Mesenchymal stem cell (in vitro differentiated cells and primary cell): Measurements from ENCODE around the gene CELF2.

Experiments
- DNase-seq: peaks from one replicate; pipeline ENCODE4 v3.0.0-alpha.2; 2013
- H2AFZ ChIP-seq: one replicate; pipeline ENCODE4 v1.6.1; 2013; ENCODE audit warnings: low read depth, mild to moderate bottlenecking, control low read depth, inconsistent platforms, low read length, moderate library complexity
- H2AK5ac ChIP-seq: 2 replicates; pipeline ENCODE4 v1.6.1; 2013; ENCODE audit warnings: low read length, moderate library complexity, mild to moderate bottlenecking, inconsistent platforms; ENCODE audit not compliant: severe bottlenecking
- H2BK120ac ChIP-seq: one replicate; pipeline ENCODE4 v1.6.1; 2013; ENCODE audit warnings: low read depth, mild to moderate bottlenecking, inconsistent platforms, low read length, moderate library complexity
- H2BK12ac ChIP-seq, 2 experiments: one replicate each; pipeline ENCODE4 v1.6.1; 2013; ENCODE audit warnings: inconsistent platforms in 2 of 2, low read length in 2 of 2, mild to moderate bottlenecking in 2 of 2, moderate library complexity in 2 of 2, control low read depth in 1 of 2
- H2BK15ac ChIP-seq: one replicate; pipeline ENCODE4 v1.6.1; 2013; ENCODE audit warnings: mild to moderate bottlenecking, low read depth, inconsistent platforms; ENCODE audit not compliant: poor library complexity, severe bottlenecking
- H2BK5ac ChIP-seq: 2 replicates; pipeline ENCODE4 v1.6.1; 2013; ENCODE audit warnings: low read depth, mild to moderate bottlenecking, low read length, control low read depth, inconsistent platforms; ENCODE audit not compliant: poor library complexity, severe bottlenecking
- H3K14ac ChIP-seq, 2 experiments: one replicate each; pipeline ENCODE4 v1.6.1; 2013; ENCODE audit warnings: inconsistent platforms in 2 of 2, low read length in 2 of 2, control low read depth in 1 of 2, mild to moderate bottlenecking in 1 of 2, moderate library complexity in 1 of 2
- H3K18ac ChIP-seq, 2 experiments: one replicate each; pipeline ENCODE4 v1.6.1; 2013; ENCODE audit warnings: inconsistent platforms in 2 of 2, low read length in 2 of 2, control low read depth in 1 of 2, low read depth in 1 of 2, mild to moderate bottlenecking in 1 of 2
- H3K23ac ChIP-seq, 2 experiments: one replicate each; pipeline ENCODE4 v1.6.1; 2013; ENCODE audit warnings: inconsistent platforms in 2 of 2, low read length in 2 of 2, mild to moderate bottlenecking in 2 of 2, moderate library complexity in 2 of 2, control low read depth in 1 of 2
- H3K27ac ChIP-seq: 2 replicates; pipeline ENCODE4 v1.5.1; 2013; ENCODE audit warnings: mild to moderate bottlenecking, moderate library complexity, low read length, control low read depth, inconsistent platforms; ENCODE audit not compliant: poor library complexity, severe bottlenecking
- H3K27me3 ChIP-seq, 2 experiments: 2 replicates each; pipeline versions ENCODE4 v1.6.1 to v1.7.0; 2013; ENCODE audit warnings: low read length in 2 of 2, mild to moderate bottlenecking in 2 of 2, moderate library complexity in 2 of 2, control low read depth in 1 of 2, inconsistent platforms in 1 of 2; ENCODE audit not compliant: control insufficient read depth in 1 of 2, insufficient read depth in 1 of 2
- H3K36me3 ChIP-seq, 2 experiments: 2 replicates each; pipeline versions ENCODE4 v1.6.1 to v1.7.0; 2013; ENCODE audit warnings: low read length in 2 of 2, control low read depth in 1 of 2, inconsistent platforms in 1 of 2, low read depth in 1 of 2, mild to moderate bottlenecking in 1 of 2; ENCODE audit not compliant: insufficient read depth in 2 of 2, control insufficient read depth in 1 of 2
- H3K4ac ChIP-seq, 2 experiments: one replicate each; pipeline ENCODE4 v1.6.1; 2013; ENCODE audit warnings: inconsistent platforms in 2 of 2, low read length in 2 of 2, mild to moderate bottlenecking in 2 of 2, moderate library complexity in 2 of 2, control low read depth in 1 of 2, low read depth in 1 of 2
- H3K4me1 ChIP-seq: 2 replicates; pipeline ENCODE4 v1.6.1; 2013; ENCODE audit warnings: low read depth, low read length, control low read depth; ENCODE audit not compliant: control insufficient read depth, insufficient read depth
- H3K4me2 ChIP-seq: 2 replicates; pipeline ENCODE4 v1.6.1; 2013; ENCODE audit warnings: low read length, mild to moderate bottlenecking, inconsistent platforms; ENCODE audit not compliant: poor library complexity, severe bottlenecking
- H3K4me3 ChIP-seq, 2 experiments: 2 replicates each; pipeline versions ENCODE4 v1.5.1 to v1.7.0; 2013; ENCODE audit warnings: low read length in 2 of 2, mild to moderate bottlenecking in 2 of 2, control low read depth in 1 of 2, low read depth in 1 of 2; ENCODE audit not compliant: insufficient read depth in 1 of 2
- H3K79me1 ChIP-seq: replicated peaks from 2 replicates; pipeline ENCODE4 v1.6.1; 2013; ENCODE audit warnings: mild to moderate bottlenecking, control low read depth, low read length, inconsistent platforms; ENCODE audit not compliant: poor library complexity, severe bottlenecking
- H3K9ac ChIP-seq: 2 replicates; pipeline ENCODE4 v1.7.0; 2013; ENCODE audit warnings: mild to moderate bottlenecking, low read length, moderate library complexity
- H3K9me3 ChIP-seq: 2 replicates; pipeline ENCODE4 v1.7.0; 2013; ENCODE audit warnings: mild to moderate bottlenecking, low read length; ENCODE audit not compliant: control insufficient read depth
- H4K8ac ChIP-seq: one replicate; pipeline ENCODE4 v1.6.1; 2013; ENCODE audit warnings: inconsistent platforms, mild to moderate bottlenecking, low read length, moderate library complexity
- H4K91ac ChIP-seq: one replicate; pipeline ENCODE4 v1.6.1; 2013; ENCODE audit warnings: mild to moderate bottlenecking, low read length, inconsistent platforms
- WGBS: methylation state at CpG from one replicate; pipeline ENCODE4 v1.1.7; 2013; ENCODE audit warnings: mixed read lengths; 5-methylcytosine and 5-hydroxymethylcytosine counted together

CELF2 gene

GRCh38 chr10:11246752-11247467, 229.2 kb downstream of the CELF2 start:
- H2AK5ac ChIP-seq: no peak overlapping the region
- no peaks in the 10 kb centered on the region for H3K27me3 ChIP-seq
- no peak overlapping the region for H4K91ac ChIP-seq
- no peak overlapping the region for H3K4me2 ChIP-seq
- no peak overlapping the region for H2BK12ac ChIP-seq
- no peak overlapping the region for H3K23ac ChIP-seq
- peaks cover 10% of the 10 kb centered on the region for H3K4me1 ChIP-seq
- WGBS: 94% methylated on average over 24 of the region's 24 CpGs
- H4K8ac ChIP-seq: no peak overlapping the region
- H3K9ac ChIP-seq: no peak overlapping the region
- no peak overlapping the region for H3K4me3 ChIP-seq
- H3K36me3 ChIP-seq: peaks cover 11 to 27% of the 10 kb centered on the region in 2 experiments
- H2AFZ ChIP-seq: no peak overlapping the region
- H3K14ac ChIP-seq: no peak overlapping the region
- H3K9me3 ChIP-seq: no peaks in the 10 kb centered on the region
- no peak overlapping the region for H3K4ac ChIP-seq
- H2BK120ac ChIP-seq: no peak overlapping the region
- no peak overlapping the region for H2BK15ac ChIP-seq
- DNase-seq: no peak
- no peak overlapping the region for H3K18ac ChIP-seq
- no peak overlapping the region for H3K27ac ChIP-seq
- peaks cover 10% of the 10 kb centered on the region for H3K79me1 ChIP-seq
- H2BK5ac ChIP-seq: no peak overlapping the region

- H3K9me3 ChIP-seq: no peaks in the 10 kb centered on the region
- peaks cover 15 to 40% of the 10 kb centered on the region in 2 experiments for H3K36me3 ChIP-seq
- no peak overlapping the region for H3K18ac ChIP-seq
- DNase-seq: no peak
- peaks cover 7% of the 10 kb centered on the region for H3K79me1 ChIP-seq
- no peak overlapping the region for H3K27ac ChIP-seq
- H2BK15ac ChIP-seq: no peak overlapping the region
- H3K4ac ChIP-seq: no peak overlapping the region
- no peak overlapping the region for H2AK5ac ChIP-seq
- H3K23ac ChIP-seq: no peak overlapping the region
- WGBS: 57% methylated on average over 10 of the region's 10 CpGs
- H2BK120ac ChIP-seq: no peak overlapping the region
- no peak overlapping the region for H2BK5ac ChIP-seq
- no peak overlapping the region for H3K4me2 ChIP-seq
- H2BK12ac ChIP-seq: no peak overlapping the region
- no peak overlapping the region for H3K9ac ChIP-seq
- H4K91ac ChIP-seq: no peak overlapping the region
- no peak overlapping the region for H2AFZ ChIP-seq
- H3K4me3 ChIP-seq: no peak overlapping the region
- H4K8ac ChIP-seq: no peak overlapping the region
- H3K4me1 ChIP-seq: peaks cover 2% of the 10 kb centered on the region
- H3K14ac ChIP-seq: no peak overlapping the region
- no peaks in the 10 kb centered on the region for H3K27me3 ChIP-seq
Measured at GRCh38 chr10:11249152-11249807, 231.6 kb downstream of the CELF2 start.

- no peak overlapping the region for H2BK12ac ChIP-seq
- H2BK15ac ChIP-seq: no peak overlapping the region
- H3K14ac ChIP-seq: no peak overlapping the region
- H3K27me3 ChIP-seq: no peaks in the 10 kb centered on the region
- no peak overlapping the region for H3K27ac ChIP-seq
- no peak overlapping the region for H3K4me2 ChIP-seq
- H2AFZ ChIP-seq: no peak overlapping the region
- peaks cover 16 to 37% of the 10 kb centered on the region in 2 experiments for H3K36me3 ChIP-seq
- H4K91ac ChIP-seq: no peak overlapping the region
- no peak overlapping the region for H2BK5ac ChIP-seq
- H3K9ac ChIP-seq: no peak overlapping the region
- peaks cover 7% of the 10 kb centered on the region for H3K79me1 ChIP-seq
- H4K8ac ChIP-seq: no peak overlapping the region
- no peak overlapping the region for H3K4me3 ChIP-seq
- no peak overlapping the region for H3K4ac ChIP-seq
- no peaks in the 10 kb centered on the region for H3K9me3 ChIP-seq
- no peak overlapping the region for H3K18ac ChIP-seq
- no CpG with 5 or more reads among the region's 2 CpGs for WGBS
- H3K4me1 ChIP-seq: peaks cover 2% of the 10 kb centered on the region
- no peak overlapping the region for H2BK120ac ChIP-seq
- no peak overlapping the region for H2AK5ac ChIP-seq
- H3K23ac ChIP-seq: no peak overlapping the region
- no peak for DNase-seq
Measured at GRCh38 chr10:11249808-11250195, 232.1 kb downstream of the CELF2 start.

GRCh38 chr10:11250304-11250703, 232.6 kb downstream of the CELF2 start:
- Histone ChIP-seq H3K14ac (no peak overlapping the region), H4K91ac (no peak overlapping the region), H3K36me3 (peaks cover 21 to 38% of the 10 kb centered on the region in 2 experiments), H4K8ac (no peak overlapping the region), H3K4ac (no peak overlapping the region), H3K4me2 (no peak overlapping the region), H2BK15ac (no peak overlapping the region), H3K79me1 (peaks cover 9% of the 10 kb centered on the region), H3K27me3 (no peaks in the 10 kb centered on the region), H2BK120ac (no peak overlapping the region), H3K18ac (no peak overlapping the region), H3K9ac (no peak overlapping the region), H3K4me3 (no peak overlapping the region), H3K27ac (no peak overlapping the region), H2BK5ac (no peak overlapping the region), H3K4me1 (peaks cover 2% of the 10 kb centered on the region), H3K9me3 (no peaks in the 10 kb centered on the region), H3K23ac (no peak overlapping the region), H2AFZ (no peak overlapping the region), H2AK5ac (no peak overlapping the region), H2BK12ac (no peak overlapping the region)
- DNase-seq: no peak
- 90% methylated on average over 5 of the region's 5 CpGs for WGBS
